GM19463 (cell line): ENCODE data around the gene GPR84.
"Not testable (repeated sequence)": the region's sequence is repeated elsewhere in the genome, so short reads cannot be mapped to it uniquely, and the experiment has no call there.

Experiments
- ATAC-seq: cut with Tn5 transposase; IDR thresholded peaks from one replicate; pipeline ENCODE4 v1.9.1; 2021; ENCODE audit warnings: mild to moderate bottlenecking, moderate library complexity; ENCODE audit not compliant: unreplicated experiment

GPR84 gene

DNA sequence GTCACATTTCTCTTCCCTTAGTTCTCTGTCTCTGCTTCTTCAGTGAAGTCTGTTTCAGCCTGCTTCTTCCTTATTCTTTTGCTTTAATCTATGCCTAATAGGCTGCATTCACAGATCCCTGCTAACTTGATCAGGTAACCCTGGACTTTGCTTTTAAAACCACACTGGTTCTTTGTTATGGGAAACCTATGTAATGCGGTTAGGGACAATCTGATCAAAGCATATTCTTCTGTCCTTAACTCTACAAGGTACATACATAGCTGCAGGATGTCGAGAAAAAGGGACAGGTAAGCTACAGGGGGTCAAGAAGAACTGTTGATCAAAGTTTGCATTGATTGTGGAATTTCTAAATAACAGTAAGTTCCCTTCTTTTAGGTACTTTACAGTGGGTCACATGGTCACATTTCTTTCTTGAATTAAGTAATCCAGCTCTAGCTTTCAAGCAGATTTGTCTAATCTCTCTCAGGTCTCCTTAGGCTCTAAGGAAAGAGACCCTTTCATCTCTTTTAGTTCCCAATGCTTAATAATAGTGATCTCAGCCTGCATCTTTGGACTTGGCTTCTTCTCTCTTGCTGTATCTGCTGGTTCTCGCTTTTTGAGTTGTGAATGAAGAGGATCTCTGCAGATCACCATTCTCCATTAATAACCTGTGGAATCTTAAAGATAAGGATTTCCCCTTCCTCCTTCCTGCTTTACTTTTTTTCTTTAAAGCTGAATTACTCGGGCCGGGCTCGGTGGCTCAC, 35.5 kb downstream of the GPR84 start:
- no peak for ATAC-seq

DNA sequence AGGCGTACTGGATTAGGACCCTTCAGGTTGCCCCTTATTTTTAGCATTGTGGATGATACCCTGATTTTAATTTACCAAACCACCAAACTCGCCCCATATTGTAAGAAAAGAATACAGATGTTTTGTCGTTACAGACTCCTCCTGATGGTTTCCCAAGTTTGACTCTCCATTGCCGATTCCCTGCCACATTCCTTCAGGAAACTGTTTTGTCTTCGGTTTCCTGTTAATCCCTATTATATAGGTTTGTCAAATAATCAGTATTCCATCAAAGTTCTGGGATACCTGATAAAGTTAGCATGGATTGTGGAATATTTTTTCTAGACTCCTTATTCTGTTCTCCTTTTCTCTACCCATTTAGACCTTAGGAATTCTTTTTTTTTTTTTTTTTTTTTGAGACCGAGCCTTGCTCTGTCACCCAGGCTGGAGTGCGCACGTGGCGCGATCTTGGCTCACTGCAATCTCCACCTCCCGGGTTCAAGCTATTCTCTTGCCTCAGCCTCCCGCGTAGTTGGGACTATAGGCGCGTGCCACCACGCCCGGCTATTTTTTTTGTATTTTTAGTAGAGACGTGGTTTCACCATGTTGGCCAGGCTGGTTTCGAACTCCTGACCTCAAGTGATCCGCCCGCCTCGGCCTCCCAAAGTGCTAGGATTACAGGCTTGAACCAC, 38.7 kb downstream of the GPR84 start:
- ATAC-seq = not testable (repeated sequence)

DNA sequence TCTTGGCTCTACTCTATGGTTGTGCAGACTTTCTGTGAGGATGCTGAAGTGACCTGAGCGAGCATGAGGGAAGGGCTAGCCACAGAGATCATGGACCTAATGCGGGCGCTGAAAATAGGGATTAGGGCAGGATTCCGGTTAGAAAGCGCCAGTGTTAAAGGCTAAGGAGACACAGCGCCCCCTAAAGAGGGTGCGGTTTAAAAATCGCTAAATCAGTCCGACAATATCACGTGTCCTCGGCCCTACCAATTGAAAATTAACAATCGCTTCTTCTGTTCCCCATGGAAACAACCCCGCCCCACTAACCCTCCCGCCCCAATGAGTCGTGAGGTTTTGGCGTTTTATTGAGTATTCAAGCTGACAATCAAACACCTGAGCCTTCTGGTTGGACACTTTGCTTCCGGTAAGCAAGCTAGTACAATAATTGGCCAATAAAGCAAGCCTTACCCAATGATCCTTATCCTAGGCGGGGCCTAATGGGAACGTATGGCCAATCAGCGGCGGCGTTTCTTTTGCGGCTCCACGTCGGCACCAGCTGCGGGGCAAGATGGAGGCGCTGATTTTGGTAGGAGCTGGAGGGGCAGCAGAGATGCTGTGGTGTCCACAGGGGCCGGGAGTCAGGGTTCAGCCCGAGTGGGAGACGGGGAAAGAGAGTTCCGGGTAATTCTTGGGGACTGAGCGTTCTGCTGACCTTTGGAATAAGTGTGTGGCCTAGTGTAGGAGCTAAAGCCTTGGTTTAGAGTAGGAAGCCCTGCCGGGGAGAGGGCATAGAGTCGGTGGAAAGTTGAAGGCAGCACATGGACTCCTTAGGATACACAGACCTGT, 39.5 kb downstream of the GPR84 start, which contains the start of gene COPZ1:
Gene COPZ1 (plus strand): TSS at position 515 of the 825 bp plus-strand sequence. CDS start 33 bp downstream, at position 548.
- peak; percentile 98 for ATAC-seq

DNA sequence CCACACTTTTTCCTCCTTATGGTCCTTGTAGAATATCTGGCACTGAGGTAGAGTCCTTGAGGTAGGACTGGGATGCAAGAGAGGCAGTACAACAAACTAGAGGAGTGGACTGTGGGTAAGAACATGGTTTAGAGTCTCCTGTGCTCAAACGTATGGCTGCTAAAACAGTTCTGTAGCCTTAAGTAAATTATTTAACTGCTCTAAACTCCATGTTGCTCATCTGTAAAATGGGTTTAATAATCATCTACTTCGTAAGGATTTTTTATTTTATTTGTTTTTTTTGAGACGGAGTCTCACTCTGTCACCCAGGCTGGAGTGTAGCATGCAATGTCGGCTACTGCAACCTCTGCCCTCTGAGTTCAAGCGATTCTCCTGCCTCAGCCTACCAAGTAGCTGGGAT, 42.9 kb downstream of the GPR84 start:
- ATAC-seq = no peak
